Karpas-422 (cell line): ENCODE measurements around the gene RBMY1F. TPM values are rescaled to one million over a fixed set of nuclear protein-coding genes. Genes with fewer than 3 reads are reported as not detected.
"Not testable (repeated sequence)": the region's sequence is repeated elsewhere in the genome, so short reads cannot be mapped to it uniquely, and the experiment has no call there.

ENCODE experiments used
- DNase-seq: peaks from one replicate; pipeline ENCODE4 v3.0.0-alpha.2; 2015
- H2AFZ ChIP-seq: fragments of 200-600 bp; sonication (generic); 2 replicates; pipeline ENCODE4 v1.6.1; 2014; ENCODE audit warnings: antibody characterized with exemption, low read length, mixed read lengths
- H3K27ac ChIP-seq: fragments of 200-600 bp; sonication (generic); 2 replicates; pipeline ENCODE4 v1.5.1; 2014; ENCODE audit warnings: mild to moderate bottlenecking, low read length, moderate library complexity
- H3K27me3 ChIP-seq: fragments of 200-600 bp; sonication (generic); 2 replicates; pipeline ENCODE4 v1.6.1; 2014; ENCODE audit warnings: low read length, mixed read lengths
- H3K36me3 ChIP-seq: fragments of 200-600 bp; sonication (generic); 2 replicates; pipeline ENCODE4 v1.6.1; 2014; ENCODE audit warnings: low read length, mixed read lengths; ENCODE audit not compliant: insufficient read depth
- H3K4me1 ChIP-seq: fragments of 200-600 bp; sonication (generic); 2 replicates; pipeline ENCODE4 v1.6.1; 2014; ENCODE audit warnings: mild to moderate bottlenecking, low read length, mixed read lengths
- H3K4me2 ChIP-seq: fragments of 200-600 bp; sonication (generic); 2 replicates; pipeline ENCODE4 v1.6.1; 2014; ENCODE audit warnings: low read length, low read depth, mild to moderate bottlenecking; ENCODE audit not compliant: poor library complexity, severe bottlenecking
- H3K4me3 ChIP-seq: fragments of 200-600 bp; sonication (generic); 2 replicates; pipeline ENCODE4 v1.5.1; 2014; ENCODE audit warnings: mild to moderate bottlenecking, antibody characterized with exemption, low read length, mixed read lengths
- H3K79me2 ChIP-seq: fragments of 200-600 bp; sonication (generic); 2 replicates; pipeline ENCODE4 v1.6.1; 2014; ENCODE audit warnings: mild to moderate bottlenecking, low read length, mixed read lengths
- H3K9ac ChIP-seq: fragments of 200-600 bp; sonication (generic); 2 replicates; pipeline ENCODE4 v1.6.0; 2014; ENCODE audit warnings: low read length
- H3K9me2 ChIP-seq: fragments of 200-600 bp; sonication (generic), shearing (Covaris generic); replicated peaks from 2 replicates; pipeline ENCODE4 v1.6.0; 2014; ENCODE audit warnings: mild to moderate bottlenecking, low read length, moderate library complexity; ENCODE audit not compliant: insufficient read depth
- H3K9me3 ChIP-seq: fragments of 300-700, 200-600 bp; sonication (generic); 2 replicates; pipeline ENCODE4 v1.6.1; 2014; ENCODE audit warnings: low read length, mixed read lengths
- H4K20me1 ChIP-seq: fragments of 200-600 bp; sonication (generic); 2 replicates; pipeline ENCODE4 v1.6.1; 2014; ENCODE audit warnings: mild to moderate bottlenecking, antibody characterized with exemption, low read length, low read depth; ENCODE audit not compliant: insufficient read depth
- total RNA-seq: library from RNA; depleted of rRNA; stranded (reverse); fragments of >200 nt; shearing (Covaris generic); gene quantifications from 2 replicates; pipeline ENCODE4 v1.2.3, GENCODE V29; 2014; ENCODE audit warnings: low replicate concordance; rRNA removed

Gene RBMY1F
- not detected in 2 replicates for total RNA-seq

DNA sequence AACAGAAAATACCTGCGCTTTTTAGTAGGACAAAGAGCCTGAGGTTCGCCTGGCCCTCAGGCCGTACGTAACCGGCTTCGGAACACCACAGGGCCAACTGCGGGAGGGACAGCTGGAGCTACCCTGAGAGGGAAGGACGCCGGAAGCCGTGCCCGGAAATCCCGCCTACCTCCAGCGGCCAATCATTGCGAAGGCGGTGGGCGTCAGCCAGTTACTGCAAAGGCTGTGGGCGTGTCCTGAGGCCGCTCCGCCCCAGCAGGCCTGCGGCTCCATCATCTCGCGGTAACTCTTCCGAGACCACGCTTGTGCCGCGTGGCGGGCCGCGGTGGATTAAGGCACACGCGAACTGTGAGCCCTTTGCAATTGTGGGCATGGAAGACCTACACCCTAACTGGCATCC lies at the start of gene RBMY1F:
Gene RBMY1F (minus strand): TSS at position 101 of the 400 bp plus-strand sequence. CDS start 1,954 bp downstream, outside the sequence.
- H4K20me1 ChIP-seq, H3K79me2 ChIP-seq, H3K36me3 ChIP-seq, DNase-seq, H2AFZ ChIP-seq, H3K9me3 ChIP-seq, H3K27me3 ChIP-seq, H3K4me2 ChIP-seq, H3K4me3 ChIP-seq, H3K9me2 ChIP-seq, H3K4me1 ChIP-seq, H3K9ac ChIP-seq, H3K27ac ChIP-seq: not testable (repeated sequence)

- H3K27ac ChIP-seq, DNase-seq, H3K9me3 ChIP-seq, H3K4me3 ChIP-seq, H3K27me3 ChIP-seq, H3K9me2 ChIP-seq, H3K79me2 ChIP-seq, H3K36me3 ChIP-seq, H4K20me1 ChIP-seq, H3K4me1 ChIP-seq, H2AFZ ChIP-seq, H3K4me2 ChIP-seq, H3K9ac ChIP-seq: not testable (repeated sequence)
Measured at GRCh38 chrY:22151144-22151543, 31.6 kb downstream of the RBMY1F start.

GRCh38 chrY:22141011-22141695 lies 41.6 kb downstream of the RBMY1F start:
- H3K9me2 ChIP-seq, H3K79me2 ChIP-seq, H3K9me3 ChIP-seq, DNase-seq, H3K4me3 ChIP-seq, H3K36me3 ChIP-seq, H3K9ac ChIP-seq, H3K27me3 ChIP-seq, H3K27ac ChIP-seq, H3K4me2 ChIP-seq, H3K4me1 ChIP-seq, H2AFZ ChIP-seq, H4K20me1 ChIP-seq: not testable (repeated sequence)

DNA sequence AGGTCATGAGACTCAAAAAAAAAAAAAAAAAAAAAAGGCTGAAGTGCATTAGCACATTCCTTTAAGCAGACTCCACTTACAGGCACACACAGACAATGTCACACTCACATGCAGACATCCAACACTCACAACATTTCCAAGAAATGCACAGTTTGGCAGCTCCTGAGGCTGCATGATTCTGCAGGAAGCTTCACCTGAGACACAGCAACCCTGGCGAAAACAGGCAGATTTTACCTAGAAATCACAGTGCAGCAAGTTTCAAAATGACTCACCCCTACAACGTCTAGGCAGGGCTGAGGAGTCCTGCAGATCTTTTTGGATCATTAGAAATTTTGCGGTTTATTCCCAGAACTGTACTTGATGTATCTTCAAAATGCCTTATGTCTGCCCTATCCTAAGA lies 48.0 kb downstream of the RBMY1F start:
- not testable (repeated sequence) for H4K20me1 ChIP-seq, H3K4me2 ChIP-seq, H3K27me3 ChIP-seq, DNase-seq, H3K4me3 ChIP-seq, H3K9me3 ChIP-seq, H3K9me2 ChIP-seq, H3K27ac ChIP-seq, H2AFZ ChIP-seq, H3K36me3 ChIP-seq, H3K9ac ChIP-seq, H3K4me1 ChIP-seq, H3K79me2 ChIP-seq

DNA sequence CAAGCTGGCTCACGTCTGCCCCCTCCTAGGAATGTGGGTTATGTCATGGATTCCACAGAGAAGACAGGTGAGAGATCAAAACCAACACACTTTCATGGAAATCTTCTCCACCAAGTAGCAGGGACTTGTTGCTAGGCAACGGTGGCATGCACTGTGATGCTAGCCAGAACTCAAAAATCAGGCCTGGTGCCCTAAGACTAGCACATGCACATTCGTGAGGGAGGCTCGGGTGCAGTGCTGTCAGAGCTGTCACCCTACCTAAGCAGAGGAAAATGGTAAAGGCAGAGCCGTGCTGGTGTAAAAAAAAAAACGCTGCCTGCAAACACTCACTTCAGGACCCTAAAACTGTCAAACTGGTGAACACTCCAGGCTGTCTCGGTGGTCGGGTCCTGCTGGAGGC lies 52.2 kb downstream of the RBMY1F start:
- not testable (repeated sequence) for DNase-seq, H3K4me3 ChIP-seq, H3K79me2 ChIP-seq, H3K4me1 ChIP-seq, H3K9me2 ChIP-seq, H3K9ac ChIP-seq, H3K4me2 ChIP-seq, H3K36me3 ChIP-seq, H3K27ac ChIP-seq, H3K27me3 ChIP-seq, H4K20me1 ChIP-seq, H2AFZ ChIP-seq, H3K9me3 ChIP-seq

Other genes starting within 250 kb of the RBMY1F start
- gene RBMY1J, start 220.5 kb upstream of the RBMY1F start, total RNA-seq, result not detected in 2 replicates